Smooth muscle cell (in vitro differentiated cells): Measurements from ENCODE around the gene KCNMB1. TPM values are rescaled to one million over a fixed set of nuclear protein-coding genes. Genes with fewer than 3 reads are reported as not detected.

Experiments
- DNase-seq: peaks from one replicate; lab custom pipeline; 2025; ENCODE audit not compliant: unreplicated experiment; lab: John Stamatoyannopoulos, UW
- H2AFZ ChIP-seq: fragments of 200-600 bp; sonication (generic); 2 replicates; pipeline ENCODE4 v1.6.0; 2016; ENCODE audit warnings: antibody characterized with exemption, low read depth, mild to moderate bottlenecking
- H3F3A ChIP-seq: fragments of 200-600 bp; sonication (generic); 2 replicates; pipeline ENCODE4 v1.6.0; 2017; ENCODE audit warnings: antibody characterized with exemption, low read depth
- H3K27ac ChIP-seq: fragments of 200-600 bp; sonication (generic); 2 replicates; pipeline ENCODE4 v1.5.1; 2016; ENCODE audit warnings: low read depth, mild to moderate bottlenecking
- H3K27me3 ChIP-seq: fragments of 200-600 bp; sonication (generic); 2 replicates; pipeline ENCODE4 v1.6.1; 2016; ENCODE audit warnings: low read depth, mild to moderate bottlenecking
- H3K36me3 ChIP-seq: fragments of 200-600 bp; sonication (generic); 2 replicates; pipeline ENCODE4 v1.5.1; 2016; ENCODE audit warnings: low read depth
- H3K4me1 ChIP-seq: fragments of 200-600 bp; sonication (generic); 2 replicates; pipeline ENCODE4 v1.5.1; 2016; ENCODE audit warnings: low read depth
- H3K4me2 ChIP-seq: fragments of 200-600 bp; sonication (generic); 2 replicates; pipeline ENCODE4 v1.6.0; 2016; ENCODE audit warnings: mild to moderate bottlenecking
- H3K4me3 ChIP-seq: fragments of 200-600 bp; sonication (generic); 2 replicates; pipeline ENCODE4 v1.5.1; 2016; ENCODE audit warnings: mild to moderate bottlenecking
- H3K79me2 ChIP-seq: fragments of 200-600 bp; sonication (generic); 2 replicates; pipeline ENCODE4 v1.6.0; 2016; ENCODE audit warnings: low read depth, mild to moderate bottlenecking
- H3K9ac ChIP-seq: fragments of 200-600 bp; sonication (generic); 2 replicates; pipeline ENCODE4 v1.6.0; 2016; ENCODE audit warnings: low read depth
- H3K9me3 ChIP-seq: fragments of 200-600 bp; sonication (generic); replicated peaks from 2 replicates; pipeline ENCODE4 v1.5.1; 2016; ENCODE audit warnings: low read depth
- H4K20me1 ChIP-seq: fragments of 200-600 bp; sonication (generic); 2 replicates; pipeline ENCODE4 v1.6.0; 2016; ENCODE audit warnings: low read depth
- CTCF ChIP-seq: fragments of 200-600 bp; sonication (generic); IDR thresholded peaks from 2 replicates; pipeline ENCODE4 v1.5.1; 2017; ENCODE audit warnings: borderline replicate concordance, mild to moderate bottlenecking, antibody characterized with exemption; ENCODE audit not compliant: insufficient read depth, poor library complexity, severe bottlenecking
- WGBS: methylation state at CpG from one replicate; pipeline ENCODE4 v1.1.7; 2016; ENCODE audit warnings: low lambda C conversion rate; 5-methylcytosine and 5-hydroxymethylcytosine counted together
- polyA plus RNA-seq: library from polyadenylated mRNA; unstranded; fragments of >200 nt; fragmentation: Nextera tagmentation; extraction: Ambion mirVana; gene quantifications from 2 replicates; pipeline ENCODE4 v1.2.1, GENCODE V29; 2016
- total RNA-seq: library from RNA; depleted of rRNA; stranded (reverse); fragments of >200 nt; gene quantifications from 2 replicates; pipeline ENCODE4 v1.2.3, GENCODE V29; 2014

The KCNMB1 gene
- total and polyA plus RNA-seq, 2 experiments from 2014 or later: 0.54 to 0.63 TPM

GRCh38 chr5:170353011-170353761 is 36.0 kb downstream of the KCNMB1 start:
- no peaks in the 10 kb centered on the region for H3K79me2 ChIP-seq
- H3K9ac ChIP-seq: no peak overlapping the region
- no peak for TF ChIP-seq CTCF
- no peak overlapping the region for H3K27ac ChIP-seq
- no peaks in the 10 kb centered on the region for H3K27me3 ChIP-seq
- 16% methylated on average over 18 of the region's 18 CpGs for WGBS
- no peak overlapping the region for H3K4me3 ChIP-seq
- H2AFZ ChIP-seq: peak overlapping the region; percentile 68
- H3K4me1 ChIP-seq: peaks cover 9% of the 10 kb centered on the region
- no peaks in the 10 kb centered on the region for H3K9me3 ChIP-seq
- no peak for DNase-seq
- peak overlapping the region; percentile 81 for H3K4me2 ChIP-seq
- no peaks in the 10 kb centered on the region for H4K20me1 ChIP-seq
- no peaks in the 10 kb centered on the region for H3K36me3 ChIP-seq
- H3F3A ChIP-seq: no peaks in the 10 kb centered on the region

- H3K9ac ChIP-seq: no peak overlapping the region
- DNase-seq: no peak
- no peaks in the 10 kb centered on the region for H3K27me3 ChIP-seq
- no peak overlapping the region for H3K4me3 ChIP-seq
- WGBS: 52% methylated on average over 11 of the region's 11 CpGs
- no peaks in the 10 kb centered on the region for H3K79me2 ChIP-seq
- no peaks in the 10 kb centered on the region for H4K20me1 ChIP-seq
- TF ChIP-seq CTCF: peak; percentile 37
- H3F3A ChIP-seq: no peaks in the 10 kb centered on the region
- H3K9me3 ChIP-seq: no peaks in the 10 kb centered on the region
- H3K4me2 ChIP-seq: peak overlapping the region; percentile 10
- no peak overlapping the region for H2AFZ ChIP-seq
- peak overlapping the region; percentile 22 for H3K27ac ChIP-seq
- H3K4me1 ChIP-seq: peaks cover 2% of the 10 kb centered on the region
- no peaks in the 10 kb centered on the region for H3K36me3 ChIP-seq
Measured at GRCh38 chr5:170348137-170348633, 41.0 kb downstream of the KCNMB1 start.

- WGBS: 96% methylated on average over 9 of the region's 9 CpGs
- Histone ChIP-seq H3K9ac (no peak overlapping the region), H3K4me3 (no peak overlapping the region), H3K4me2 (no peak overlapping the region), H3K27ac (no peak overlapping the region), H3K9me3 (no peaks in the 10 kb centered on the region), H3K4me1 (no peaks in the 10 kb centered on the region), H3F3A (no peaks in the 10 kb centered on the region), H4K20me1 (no peaks in the 10 kb centered on the region), H3K36me3 (no peaks in the 10 kb centered on the region), H3K27me3 (no peaks in the 10 kb centered on the region), H2AFZ (no peak overlapping the region), H3K79me2 (no peaks in the 10 kb centered on the region)
- no peak for DNase-seq
- TF ChIP-seq CTCF: no peak
Measured at GRCh38 chr5:170347022-170347567, 42.1 kb downstream of the KCNMB1 start.
